HG02623 (cell line): Measurements from ENCODE around the gene ANXA2R.

ENCODE experiments used
- ATAC-seq: cut with Tn5 transposase; IDR thresholded peaks from one replicate; pipeline ENCODE4 v1.9.1; 2021; ENCODE audit warnings: moderate library complexity; ENCODE audit not compliant: unreplicated experiment

ANXA2R gene

GRCh38 chr5:43006424-43007202, 33.5 kb downstream of the ANXA2R start:
- no peak for ATAC-seq

- no peak for ATAC-seq
These were observed 35.1 kb downstream of the ANXA2R start for GRCh38 chr5:43005031-43005430.

GRCh38 chr5:43001748-43002147, 38.4 kb downstream of the ANXA2R start:
- ATAC-seq = no peak

GRCh38 chr5:43000914-43001313, 39.2 kb downstream of the ANXA2R start:
- ATAC-seq = no peak

GRCh38 chr5:43000111-43000840, 39.8 kb downstream of the ANXA2R start:
- ATAC-seq = no peak

- ATAC-seq = no peak
These were observed 44.8 kb downstream of the ANXA2R start for GRCh38 chr5:42995360-42995751.

GRCh38 chr5:42994555-42995359, 45.4 kb downstream of the ANXA2R start:
- ATAC-seq = peak; percentile 56

GRCh38 chr5:42994246-42994554, 45.9 kb downstream of the ANXA2R start:
- no peak for ATAC-seq

- no peak for ATAC-seq
These were observed 46.4 kb downstream of the ANXA2R start for GRCh38 chr5:42993516-42994245.

GRCh38 chr5:42992088-42992879, 47.8 kb downstream of the ANXA2R start:
- ATAC-seq = peak; percentile 37

GRCh38 chr5:42991404-42992087, 48.6 kb downstream of the ANXA2R start:
- peak; percentile 24 for ATAC-seq

GRCh38 chr5:42990892-42991291, 49.2 kb downstream of the ANXA2R start:
- ATAC-seq = no peak
